Epidermal melanocyte (primary cell): ENCODE results near the gene SLC2A4RG.

Source experiments
- DNase-seq: peaks from one replicate; pipeline ENCODE4 v3.0.0; 2011; ENCODE audit warnings: low spot score; ENCODE audit not compliant: insufficient read length

The SLC2A4RG gene

GRCh38 chr20:63752411-63753101 lies 13.0 kb downstream of the SLC2A4RG start:
- no peak for DNase-seq

DNA sequence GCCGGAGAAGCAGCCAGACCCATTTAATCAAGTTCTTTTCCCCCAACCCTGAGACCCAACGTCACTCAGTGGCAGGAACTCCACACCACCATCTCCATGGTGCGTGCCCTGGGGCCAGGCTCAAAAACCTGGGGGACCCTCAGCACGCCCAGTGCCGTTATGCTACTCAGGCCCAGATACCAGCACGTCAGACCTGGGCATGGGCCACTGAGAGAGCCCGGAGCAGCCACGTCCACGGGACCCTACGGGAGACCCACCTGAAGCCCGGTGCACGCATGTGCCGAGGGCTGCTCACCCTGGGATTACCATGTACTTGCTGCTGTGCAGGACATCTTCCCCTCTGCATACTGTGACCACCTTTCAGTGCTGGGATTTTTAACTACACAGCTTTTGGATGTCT lies 13.8 kb downstream of the SLC2A4RG start:
- no peak for DNase-seq

GRCh38 chr20:63754008-63754407 lies 14.4 kb downstream of the SLC2A4RG start:
- no peak for DNase-seq

GRCh38 chr20:63755933-63756647 lies 16.5 kb downstream of the SLC2A4RG start:
- DNase-seq: no peak

- no peak for DNase-seq
Observed at GRCh38 chr20:63756648-63756991, 17.0 kb downstream of the SLC2A4RG start.

GRCh38 chr20:63758152-63758551 lies 18.6 kb downstream of the SLC2A4RG start:
- DNase-seq: no peak

- no peak for DNase-seq
Observed at GRCh38 chr20:63759377-63759901, 19.9 kb downstream of the SLC2A4RG start.

DNA sequence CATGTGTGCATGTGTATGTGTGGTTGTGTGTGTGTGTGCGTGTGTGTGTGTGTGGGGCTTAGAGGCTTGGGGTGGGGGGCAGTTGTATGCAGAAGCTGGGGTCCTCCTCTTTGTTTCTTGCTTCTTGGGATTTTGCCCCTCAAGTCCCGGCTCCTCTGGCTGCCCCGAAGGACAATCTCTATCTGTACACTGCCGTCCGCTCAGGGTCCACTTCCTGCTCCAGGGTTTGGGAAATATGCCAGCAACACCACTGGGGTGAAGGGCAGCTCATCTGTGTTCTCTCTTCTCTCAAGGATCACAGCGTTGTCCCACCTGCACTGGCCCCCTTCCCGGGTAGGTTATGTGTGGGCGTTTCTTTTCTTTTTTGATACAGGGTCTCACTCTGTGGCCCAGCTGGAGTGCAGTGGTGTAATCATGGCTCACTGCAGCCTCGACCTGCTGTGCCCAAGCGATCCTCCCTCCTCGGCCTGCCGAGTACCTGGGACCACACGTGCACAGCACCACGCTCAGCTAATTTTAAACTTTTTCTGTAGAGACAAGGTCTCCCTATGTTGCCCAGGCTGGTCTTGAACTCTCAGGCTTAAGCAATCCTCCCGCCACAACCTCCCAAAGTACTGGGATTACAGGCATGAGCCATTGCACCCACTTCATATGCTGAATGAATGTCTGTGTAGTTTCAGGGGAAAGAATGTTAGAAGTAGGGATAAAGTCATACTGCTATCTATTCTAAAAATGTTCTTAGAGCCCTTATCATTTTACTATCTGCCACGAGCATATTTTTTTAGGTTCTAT lies 25.7 kb downstream of the SLC2A4RG start:
- DNase-seq: no peak

GRCh38 chr20:63765902-63766301 lies 26.3 kb downstream of the SLC2A4RG start:
- no peak for DNase-seq

GRCh38 chr20:63766695-63767426 lies 27.3 kb downstream of the SLC2A4RG start:
- DNase-seq: no peak

DNA sequence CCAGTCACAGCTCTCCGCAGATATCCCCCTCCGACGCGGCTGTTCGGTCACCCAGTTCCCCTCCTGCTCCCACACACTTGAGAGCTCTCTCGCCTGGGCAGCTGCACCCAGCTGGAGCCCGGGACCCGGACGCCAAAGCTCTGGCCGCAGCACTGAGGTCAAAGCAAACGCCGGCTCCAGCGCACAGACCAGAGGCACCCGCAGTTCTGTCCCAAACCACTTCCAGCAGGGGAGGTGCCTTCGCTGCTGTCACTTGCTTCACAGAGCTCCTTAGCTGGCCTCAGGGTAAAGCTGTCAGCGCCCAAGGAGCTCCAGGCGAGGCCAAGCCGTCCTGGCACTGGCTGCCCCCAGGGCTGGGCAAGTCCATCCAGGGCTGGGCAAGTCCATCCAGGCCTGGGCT lies 27.9 kb downstream of the SLC2A4RG start:
- DNase-seq: no peak

GRCh38 chr20:63767886-63768285 lies 28.3 kb downstream of the SLC2A4RG start:
- no peak for DNase-seq

DNA sequence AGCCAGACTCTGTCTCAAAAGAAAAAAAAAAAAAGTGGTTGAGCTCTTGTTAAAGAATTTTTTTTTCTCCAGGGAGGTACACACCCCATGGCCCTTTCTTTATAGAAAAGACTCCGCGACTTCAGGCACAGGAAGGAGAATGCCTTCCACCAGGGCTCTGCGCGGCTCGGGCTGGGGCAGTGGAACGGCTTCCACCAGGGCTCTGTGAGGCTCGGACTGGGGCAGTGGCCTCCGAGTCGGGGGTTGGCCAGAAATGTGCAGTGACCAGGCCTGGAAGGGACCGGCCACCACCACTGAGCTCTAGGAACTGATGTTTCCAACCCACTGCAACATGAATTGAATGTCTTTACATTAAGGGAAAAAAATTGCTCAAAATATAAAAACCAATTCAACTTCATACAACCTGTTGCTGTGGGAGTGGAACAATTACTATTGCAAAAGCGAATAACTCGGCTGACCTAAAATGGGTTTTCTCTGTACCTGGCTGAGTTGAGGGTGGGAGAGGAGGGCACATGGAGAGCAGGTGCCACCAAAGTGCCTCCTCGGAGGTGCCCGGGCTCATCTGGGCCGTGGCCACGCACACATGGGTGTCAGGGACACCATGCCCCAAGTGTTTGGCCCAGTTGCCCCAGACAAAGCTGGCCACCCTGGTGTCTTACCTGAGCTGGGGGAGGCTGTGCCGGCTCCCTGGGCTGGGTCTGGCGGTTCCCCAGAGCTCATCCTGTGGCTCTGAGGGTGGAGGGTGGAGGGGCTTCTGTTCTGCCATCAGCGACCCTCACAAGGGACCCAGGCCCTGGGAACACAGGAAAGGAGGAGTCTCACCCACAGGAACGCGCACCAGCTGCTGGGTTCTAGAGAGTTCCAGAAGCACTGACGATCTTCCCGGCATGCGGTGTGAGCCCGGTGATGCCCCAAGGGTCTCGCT lies 29.3 kb downstream of the SLC2A4RG start:
- DNase-seq: no peak

GRCh38 chr20:63769891-63770474 lies 30.4 kb downstream of the SLC2A4RG start:
- no peak for DNase-seq

- DNase-seq: no peak
Observed at GRCh38 chr20:63771046-63771707, 31.6 kb downstream of the SLC2A4RG start.

GRCh38 chr20:63772781-63773518 lies 33.4 kb downstream of the SLC2A4RG start:
- DNase-seq: no peak

- no peak for DNase-seq
Observed at GRCh38 chr20:63773571-63774241, 34.1 kb downstream of the SLC2A4RG start.

GRCh38 chr20:63774306-63774705 lies 34.7 kb downstream of the SLC2A4RG start:
- DNase-seq: no peak
